Measurements from ENCODE around the gene GTF2IRD1.
"Not testable (repeated sequence)": the region's sequence is repeated elsewhere in the genome, so short reads cannot be mapped to it uniquely, and the experiment has no call there.

The GTF2IRD1 gene

DNA sequence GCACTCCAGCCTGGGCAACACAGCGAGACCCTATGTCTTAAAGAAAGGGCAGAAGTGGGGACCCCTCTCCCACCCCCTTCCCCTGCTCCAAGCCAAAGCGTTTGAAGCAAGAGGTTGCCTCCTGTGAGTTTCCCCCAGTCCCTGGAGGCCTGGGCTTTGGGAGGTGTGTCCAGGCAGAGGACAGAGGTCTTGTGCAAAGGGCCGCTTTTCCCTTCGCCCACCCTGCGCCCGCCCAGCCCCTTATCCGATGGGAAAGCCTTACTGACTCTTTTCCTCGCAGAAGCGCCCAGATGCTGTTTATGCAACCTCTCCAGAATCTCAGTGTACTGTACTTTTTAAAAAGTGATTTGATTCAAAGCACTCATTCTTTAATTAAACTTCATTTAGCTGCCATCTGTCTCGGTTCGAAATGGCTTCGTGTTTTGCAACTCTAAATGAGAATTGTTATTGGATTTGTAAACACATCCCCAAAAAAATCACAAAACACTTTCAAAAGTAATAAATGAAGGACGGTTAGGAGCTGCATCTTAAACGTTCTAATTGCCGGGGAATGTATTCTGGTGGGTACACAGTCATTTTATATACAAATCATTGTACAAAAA lies 153.3 kb downstream of the GTF2IRD1 start:
- no peak for DNase-seq

DNA sequence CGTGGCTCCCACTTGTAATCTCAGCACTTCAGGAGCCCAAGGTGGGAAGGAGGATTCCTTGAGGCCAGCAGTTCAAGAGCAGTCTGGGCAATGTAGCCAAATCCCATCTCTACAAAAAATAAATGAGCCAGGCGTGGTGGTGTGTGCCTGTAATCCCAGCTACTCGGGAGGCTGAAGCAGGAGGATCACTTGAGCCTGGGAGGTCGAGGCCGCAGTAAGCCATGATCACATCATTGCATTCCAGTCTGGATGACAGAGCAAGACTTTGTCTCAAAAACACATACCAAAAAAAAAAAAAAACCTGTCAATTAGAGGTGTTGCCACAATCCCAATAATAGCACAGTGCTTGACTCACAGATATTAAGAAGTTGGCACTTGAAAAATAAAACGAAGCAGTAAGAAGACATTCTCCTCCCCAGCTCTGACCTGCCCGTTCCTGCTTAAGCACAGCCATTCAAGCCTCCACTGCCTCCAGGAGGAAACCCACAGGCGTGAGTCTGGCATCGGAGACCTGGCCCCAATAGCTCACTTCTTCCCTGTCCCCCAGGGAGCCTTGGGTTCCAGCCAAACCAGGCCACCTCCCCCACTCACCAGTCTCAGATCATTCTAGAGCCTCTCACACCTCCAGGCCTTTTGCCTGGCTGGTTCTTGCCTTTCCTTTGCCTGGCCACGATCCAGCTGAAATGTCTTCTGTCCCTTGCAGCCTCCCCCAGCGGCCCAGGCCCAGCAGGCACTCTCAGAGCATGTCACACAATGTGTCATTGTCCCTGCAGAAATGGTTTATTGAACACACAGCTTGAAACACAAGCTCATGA lies 158.5 kb downstream of the GTF2IRD1 start:
- no peak for DNase-seq

DNA sequence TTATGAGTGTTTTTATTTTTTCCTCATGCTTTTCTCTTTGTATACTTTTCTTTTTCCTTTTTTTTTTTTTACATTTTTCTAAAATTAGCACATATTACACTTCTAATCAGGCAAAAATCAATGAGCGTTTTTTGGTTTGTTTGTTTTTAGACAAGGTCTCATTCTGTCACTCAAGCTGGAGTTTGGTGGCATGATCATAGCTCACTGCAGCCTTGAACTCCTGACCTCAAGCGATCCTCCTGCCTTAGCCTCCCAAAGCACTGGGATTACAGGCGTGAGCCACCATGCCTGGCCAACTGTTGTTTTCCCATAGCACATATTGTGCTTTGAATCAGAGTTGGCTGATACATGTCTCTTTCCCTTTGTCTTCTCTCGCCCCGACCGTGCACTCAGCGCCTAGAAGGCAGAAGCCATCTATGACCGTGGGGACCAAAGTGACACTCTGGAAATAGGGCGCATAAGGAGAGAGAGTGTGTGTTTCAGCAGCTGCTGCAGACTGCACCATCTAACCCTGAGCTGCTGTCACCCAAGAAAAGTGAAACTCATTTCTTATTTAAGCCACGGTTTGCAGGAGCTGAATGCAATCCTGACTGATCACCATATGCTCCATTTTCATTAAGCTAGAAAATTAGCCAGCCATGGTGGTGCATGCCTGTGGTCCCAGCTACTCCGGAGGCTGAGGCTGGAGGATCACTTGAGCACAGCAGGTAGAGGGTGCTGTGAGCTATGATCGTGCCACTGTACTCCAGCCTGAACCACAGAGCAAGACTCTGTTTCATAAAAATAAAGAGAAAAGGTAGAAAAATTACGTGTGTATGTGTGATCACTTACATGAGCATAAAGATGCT lies 162.5 kb downstream of the GTF2IRD1 start:
- DNase-seq = no peak

DNA sequence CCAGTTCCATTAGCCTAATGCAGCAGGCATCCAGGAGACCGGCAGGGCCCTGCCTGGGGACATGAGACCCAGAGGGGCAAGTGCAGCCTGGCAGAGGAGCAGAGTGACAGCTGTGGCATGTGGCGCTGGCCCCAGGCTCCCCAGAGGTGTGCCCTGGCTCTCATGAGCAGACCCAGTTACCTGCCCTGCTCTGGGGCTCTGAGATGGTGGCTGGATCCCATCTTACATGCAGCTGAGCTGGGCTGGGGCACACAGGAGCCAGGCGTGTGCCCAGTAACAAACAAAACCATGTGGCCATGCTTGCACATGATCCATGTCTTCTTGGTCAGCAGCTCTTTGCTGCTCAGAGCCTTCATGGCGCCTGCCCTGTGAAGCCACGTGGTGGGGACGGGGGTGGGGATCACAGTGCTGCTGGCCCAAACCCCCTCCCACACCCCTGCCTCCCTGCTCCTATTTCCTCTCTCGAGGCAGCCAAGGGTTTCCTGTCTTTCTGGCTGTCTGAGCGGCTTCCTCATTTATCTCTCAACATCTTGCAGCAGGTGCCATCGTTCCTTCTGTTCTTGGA lies 163.6 kb downstream of the GTF2IRD1 start:
- no peak for DNase-seq

DNA sequence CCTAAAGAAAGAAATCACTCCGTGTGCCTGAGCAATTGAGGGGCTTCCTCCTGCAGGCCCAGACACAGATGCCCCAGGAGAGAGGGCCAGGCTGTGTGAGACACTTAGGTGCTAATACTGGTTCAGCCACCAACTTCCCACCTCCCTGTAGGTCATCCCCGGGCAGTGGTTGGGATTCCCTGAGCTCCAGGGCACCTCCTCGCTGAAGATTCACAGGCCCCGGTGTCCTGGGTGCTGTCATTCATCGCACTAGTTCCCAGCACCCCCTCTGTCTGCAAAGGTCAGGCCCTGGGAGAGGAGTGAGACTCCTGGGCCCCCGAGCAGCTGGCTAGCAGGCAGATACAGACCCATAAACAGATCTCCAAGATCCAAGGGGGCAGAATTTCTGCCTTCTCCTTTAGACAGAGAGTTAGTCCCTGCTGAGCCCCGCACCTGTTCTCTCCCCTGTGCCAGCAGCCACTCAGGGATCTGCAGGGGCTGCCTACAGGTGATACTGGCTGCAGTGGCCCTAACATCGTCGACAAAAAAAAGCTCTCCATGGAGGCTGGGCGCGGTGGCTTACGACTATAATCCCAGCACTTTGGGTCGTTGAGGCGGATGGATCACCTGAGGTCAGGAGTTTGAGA lies 165.6 kb downstream of the GTF2IRD1 start:
- DNase-seq = no peak

DNA sequence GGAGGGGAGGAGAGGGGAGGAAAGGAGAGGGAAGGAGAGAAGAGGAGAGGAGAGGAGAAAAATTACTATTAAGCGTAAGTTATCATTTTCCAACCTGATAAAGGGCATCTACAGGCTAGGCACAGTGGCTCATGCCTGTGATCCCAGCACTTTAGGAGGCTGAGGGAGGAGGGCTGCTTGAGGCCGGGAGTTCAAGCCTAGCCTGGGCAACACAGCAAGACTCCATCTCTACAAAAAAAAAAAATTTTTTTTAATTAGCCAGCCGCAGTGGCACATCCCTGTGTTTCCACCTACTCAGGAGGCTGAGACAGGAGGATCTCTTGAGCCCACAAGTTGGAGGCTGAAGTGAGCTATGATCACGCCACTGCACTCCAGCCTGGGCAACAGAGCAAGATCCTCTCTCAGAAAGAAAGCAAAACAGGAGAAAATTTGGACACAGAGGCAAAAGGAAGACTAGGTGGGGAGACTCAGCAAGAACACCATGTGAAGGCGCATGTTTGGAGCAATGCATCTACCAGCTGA lies 168.6 kb downstream of the GTF2IRD1 start:
- no peak for DNase-seq

DNA sequence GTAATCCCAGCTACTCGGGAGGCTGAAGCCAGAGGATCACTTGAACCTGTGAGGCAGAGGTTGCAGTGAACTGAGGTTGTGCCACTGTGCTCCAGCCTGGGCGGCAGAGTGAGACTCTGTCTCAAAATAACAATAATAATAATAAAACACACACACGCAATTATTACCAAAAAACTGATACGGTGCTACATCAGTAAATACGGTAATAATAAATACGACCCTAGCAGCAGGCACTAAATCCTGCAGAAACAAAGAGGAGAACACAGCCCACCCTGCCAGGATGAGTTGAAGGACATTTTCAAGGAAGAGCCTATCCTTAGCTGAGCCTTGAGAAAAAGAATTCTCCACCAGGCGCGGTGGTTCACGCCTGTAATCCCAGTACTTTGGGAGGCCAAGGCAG lies 169.4 kb downstream of the GTF2IRD1 start:
- no peak for DNase-seq

DNA sequence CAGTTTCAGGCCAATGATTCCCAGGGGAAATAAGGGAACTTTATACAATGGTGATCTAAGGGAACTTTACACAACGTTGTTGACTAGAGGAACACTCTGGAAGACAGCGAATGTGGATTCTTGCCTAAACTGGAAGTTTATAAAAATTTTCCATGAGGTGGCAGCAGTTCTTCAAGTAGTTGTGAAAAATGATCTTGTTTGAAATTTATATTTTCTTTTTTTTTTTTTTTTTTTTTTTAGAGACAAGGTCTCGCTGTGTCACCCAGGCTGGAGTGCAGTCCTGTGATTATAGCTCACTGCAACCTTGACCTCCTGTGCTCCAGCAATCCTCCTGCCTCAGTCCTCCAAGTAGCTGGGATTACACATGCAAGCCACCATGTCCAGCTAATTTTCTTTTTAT lies 171.7 kb downstream of the GTF2IRD1 start:
- DNase-seq = no peak

DNA sequence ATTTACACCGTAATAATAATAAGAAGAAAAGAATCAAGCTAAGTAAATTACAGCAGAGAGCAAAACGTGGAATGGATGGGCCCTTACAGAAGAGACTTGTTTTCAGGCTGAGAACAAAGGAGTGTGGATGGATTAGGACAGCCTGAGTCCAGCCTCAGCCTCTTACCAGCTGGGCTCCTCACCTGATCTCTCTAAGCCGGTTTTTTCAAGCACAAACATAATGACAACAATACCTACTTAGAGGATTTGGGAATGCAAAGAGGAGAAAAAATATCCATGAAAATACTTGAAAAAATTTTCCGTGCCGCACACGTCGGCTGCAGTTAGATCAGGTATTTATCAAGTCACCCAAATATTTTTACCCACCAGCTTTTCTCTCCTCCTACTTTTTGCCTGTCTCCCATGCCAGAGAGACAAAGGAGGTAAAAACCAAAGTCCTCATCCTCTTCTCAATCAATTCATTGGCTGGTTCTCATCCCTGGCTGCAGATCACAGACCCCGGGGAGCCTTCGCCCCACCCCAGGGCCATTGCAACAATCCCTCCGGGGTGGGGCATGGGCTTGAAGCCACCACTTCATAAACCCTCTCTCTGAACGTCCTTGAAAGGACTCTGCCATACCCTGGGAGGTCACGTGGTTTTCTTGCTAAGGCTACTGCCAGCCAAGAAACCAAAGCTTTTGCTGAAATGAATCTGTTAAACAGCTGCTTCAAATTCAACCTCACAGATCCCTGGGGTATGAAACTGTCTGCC lies 174.1 kb downstream of the GTF2IRD1 start:
- DNase-seq = no peak

DNA sequence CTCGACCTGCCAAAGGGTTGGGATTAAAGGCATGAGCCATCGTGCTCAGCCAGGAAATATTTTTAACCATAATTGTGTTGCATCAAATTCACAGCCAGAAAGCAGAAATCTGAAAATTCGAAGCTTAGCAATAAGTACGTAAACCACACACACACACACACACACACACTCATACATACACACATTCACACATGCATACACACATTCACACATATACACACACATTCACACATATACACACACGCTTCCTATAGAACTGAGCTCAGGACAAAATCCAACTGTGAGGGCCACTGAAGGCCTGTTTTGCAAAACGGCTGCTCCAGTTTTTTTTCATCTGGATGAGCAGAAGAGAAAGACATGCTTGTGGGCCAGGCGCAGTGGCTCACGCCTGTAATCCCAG lies 178.8 kb downstream of the GTF2IRD1 start:
- no peak for DNase-seq

DNA sequence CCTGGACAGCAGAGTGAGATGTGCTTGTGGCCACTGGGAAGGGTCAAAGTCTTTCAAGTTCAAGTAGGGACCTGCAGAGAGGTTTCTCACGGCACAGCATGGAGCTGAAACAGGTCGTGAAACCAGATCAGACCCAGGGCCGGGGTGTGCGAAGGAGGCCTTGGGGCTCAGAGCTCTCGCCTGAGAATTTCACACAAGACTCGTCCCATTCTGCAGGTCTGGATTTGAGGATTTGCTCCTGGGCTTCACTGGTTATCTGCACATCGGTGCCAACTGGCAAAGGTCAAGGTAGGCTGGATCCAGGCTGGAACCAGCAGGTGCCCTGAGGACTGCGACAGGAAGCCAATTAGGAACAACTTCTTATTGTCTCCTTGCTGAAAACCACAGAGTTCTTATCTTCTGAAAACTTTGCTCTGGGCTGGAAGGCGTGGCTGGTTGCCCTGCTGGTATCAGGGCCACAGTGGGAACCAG lies 179.8 kb downstream of the GTF2IRD1 start:
- DNase-seq = no peak

DNA sequence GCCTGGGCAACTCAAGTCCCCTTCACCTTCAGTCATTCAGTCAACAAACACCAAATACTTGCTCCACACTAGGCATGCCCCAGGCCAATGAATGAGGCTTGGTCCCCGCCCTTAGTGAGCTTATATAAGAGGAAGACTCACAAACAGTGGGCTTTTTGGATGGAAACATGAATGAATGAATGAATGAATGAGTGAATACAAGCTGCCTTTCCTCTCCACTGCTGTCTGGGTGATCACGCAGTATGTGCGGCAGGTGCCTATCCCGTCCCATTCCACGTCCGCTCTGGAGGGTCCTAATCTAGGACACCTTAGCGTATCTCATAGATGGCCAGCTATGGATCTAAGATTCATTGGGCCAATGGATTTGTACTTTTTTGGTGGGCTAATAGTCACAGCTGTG lies 184.0 kb downstream of the GTF2IRD1 start:
- no peak for DNase-seq

DNA sequence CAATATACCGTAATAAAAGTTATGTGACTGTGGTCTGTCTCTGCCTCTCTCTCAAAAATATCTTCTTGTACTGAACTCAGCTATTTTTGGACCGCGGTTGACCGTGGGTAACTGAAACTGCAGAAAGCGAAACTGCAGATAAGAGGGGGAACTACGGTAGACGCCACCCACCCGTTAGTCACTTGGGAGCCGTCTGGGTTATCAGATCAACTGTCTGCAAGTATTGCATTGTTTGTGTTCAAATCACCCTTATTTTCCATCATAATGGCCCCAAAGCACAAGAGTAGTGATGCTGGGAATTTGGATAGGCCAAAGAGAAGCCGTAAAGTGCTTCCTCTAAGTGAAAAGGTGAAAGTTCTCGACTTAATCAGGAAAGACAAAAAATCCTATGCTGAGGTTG lies 196.3 kb downstream of the GTF2IRD1 start:
- DNase-seq = peak; percentile 63

DNA sequence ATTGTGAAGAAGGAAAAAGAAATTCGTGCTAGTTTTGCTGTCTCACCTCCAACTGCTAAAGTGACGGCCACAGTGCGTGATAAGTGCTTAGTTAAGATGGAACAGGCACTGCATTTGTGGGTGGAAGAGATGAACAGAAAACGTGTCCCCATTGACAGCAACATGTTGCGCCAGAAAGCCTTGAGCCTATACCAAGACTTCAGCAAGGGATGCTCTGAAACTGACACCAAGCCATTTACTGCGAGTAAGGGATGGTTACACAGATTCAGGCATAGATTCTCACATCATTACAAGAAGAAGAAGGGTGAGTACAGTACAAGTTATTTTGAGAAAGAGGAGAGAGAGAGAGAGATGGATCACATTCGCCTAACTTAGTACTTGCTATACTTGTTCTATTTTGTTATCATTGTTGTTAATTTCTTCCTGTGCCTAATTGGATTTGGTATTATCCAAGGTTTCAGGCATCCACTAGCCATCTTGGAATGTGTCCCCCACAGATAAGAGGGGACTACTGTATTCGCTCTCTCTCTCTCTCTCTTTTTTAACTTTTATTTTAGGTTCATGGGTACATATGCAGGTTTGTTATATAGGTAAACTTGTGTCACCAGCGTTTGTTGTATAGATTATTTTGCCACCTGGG lies 196.9 kb downstream of the GTF2IRD1 start:
- not testable (repeated sequence) for DNase-seq

DNA sequence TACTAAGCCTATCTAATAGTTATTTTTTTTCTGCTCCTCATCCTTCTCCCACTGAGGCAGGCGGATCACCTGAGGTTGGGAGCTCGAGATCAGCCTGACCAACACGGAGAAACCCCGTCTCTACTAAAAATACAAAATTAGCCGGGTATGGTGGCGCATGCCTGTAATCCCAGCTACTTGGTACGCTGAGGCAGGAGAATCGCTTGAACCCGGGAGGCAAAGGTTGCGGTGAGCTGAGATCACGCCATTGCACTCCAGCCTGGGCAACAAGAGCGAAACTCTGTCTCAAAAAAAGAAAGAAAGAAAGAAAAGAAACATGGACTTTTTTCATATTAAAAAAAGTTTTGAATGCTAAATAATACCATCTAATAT lies 197.4 kb downstream of the GTF2IRD1 start:
- DNase-seq = not testable (repeated sequence)

All from NK-92 treated with Interleukin-12 subunit alpha and Interleukin-12 subunit beta, amount 100 ng/mL, for 24 hours (cell line).